SK-N-SH (cell line): ENCODE measurements around the gene ANKRD34A. TPM values are rescaled to one million over a fixed set of nuclear protein-coding genes. Genes with fewer than 3 reads are reported as not detected.

ENCODE experiments used
- CTCF ChIA-PET: fragments of 300-600, 350-600 bp; formaldehyde crosslinking; extraction: SDS; loops from one replicate; lab custom pipeline; 2021; lab: Yijun Ruan, JAX
- POLR2A ChIA-PET: fragments of 350-600 bp; sonication (Branson Sonifier 250); formaldehyde crosslinking; extraction: SDS; loops from one replicate; lab custom pipeline; 2020; ENCODE audit warnings: antibody characterized with exemption, inconsistent platforms; lab: Yijun Ruan, JAX
- DNase-seq: peaks from one replicate; pipeline ENCODE4 v3.0.0; 2012
- H2AFZ ChIP-seq: fragments of 200-600 bp; sonication (generic); 2 replicates; pipeline ENCODE4 v1.8.1; 2016; ENCODE audit warnings: antibody characterized with exemption, mild to moderate bottlenecking, low read depth
- H3F3A ChIP-seq: fragments of 200-600 bp; sonication (generic); replicated peaks from 2 replicates; pipeline ENCODE3; 2016; ENCODE audit warnings: antibody characterized with exemption, mild to moderate bottlenecking; ENCODE audit not compliant: insufficient read depth
- H3K27ac ChIP-seq, 2 experiments: fragments of 200-500 bp in 1 of 2; fragments of 200-600 bp in 1 of 2; sonication (Bioruptor generic) in 1 of 2; sonication (generic), shearing (Covaris generic) in 1 of 2; 2 replicates each; pipeline versions ENCODE4 v1.5.1 to v1.6.1; 2014 to 2016; ENCODE audit warnings: low read depth in 2 of 2, inconsistent platforms in 1 of 2, low read length in 1 of 2, mild to moderate bottlenecking in 1 of 2, mixed read lengths in 1 of 2
- H3K27me3 ChIP-seq: fragments of 200-600 bp; sonication (generic), shearing (Covaris generic); 2 replicates; pipeline ENCODE4 v1.6.1; 2016; ENCODE audit warnings: mixed run types; ENCODE audit not compliant: insufficient read depth
- H3K36me3 ChIP-seq, 2 experiments: fragments of 200-500 bp in 1 of 2; fragments of 200-600 bp in 1 of 2; sonication (Bioruptor generic) in 1 of 2; sonication (generic) in 1 of 2; replicated peaks in 1 of 2; 2 replicates each; pipeline versions ENCODE3 to v1.5.1; 2014 to 2016; ENCODE audit warnings: low read length in 1 of 2, mild to moderate bottlenecking in 1 of 2; ENCODE audit not compliant: insufficient read depth in 2 of 2, control insufficient read depth in 1 of 2
- H3K4me1 ChIP-seq, 2 experiments: fragments of 200-500 bp in 1 of 2; fragments of 200-600 bp in 1 of 2; sonication (Bioruptor generic) in 1 of 2; sonication (generic), shearing (Covaris generic) in 1 of 2; 2 replicates each; pipeline versions ENCODE4 v1.5.1 to v1.6.1; 2014 to 2016; ENCODE audit warnings: low read depth in 1 of 2, low read length in 1 of 2, mixed run types in 1 of 2; ENCODE audit not compliant: insufficient read depth in 2 of 2, control insufficient read depth in 1 of 2
- H3K4me2 ChIP-seq: fragments of 200-600 bp; sonication (generic), shearing (Covaris generic); 2 replicates; pipeline ENCODE4 v1.6.1; 2017; ENCODE audit warnings: mixed run types
- H3K4me3 ChIP-seq, 2 experiments: fragments of 200-500 bp in 1 of 2; fragments of 200-600 bp in 1 of 2; sonication (Bioruptor generic) in 1 of 2; sonication (generic), shearing (Covaris generic) in 1 of 2; 2 replicates each; pipeline versions ENCODE4 v1.5.1 to v1.8.1; 2014 to 2016; ENCODE audit warnings: low read depth in 2 of 2, inconsistent platforms in 1 of 2, low read length in 1 of 2, mild to moderate bottlenecking in 1 of 2, mixed read lengths in 1 of 2, moderate library complexity in 1 of 2
- H3K79me2 ChIP-seq: fragments of 200-600 bp; sonication (generic); 2 replicates; pipeline ENCODE4 v1.8.1; 2017; ENCODE audit warnings: mild to moderate bottlenecking; ENCODE audit not compliant: insufficient read depth
- H3K9ac ChIP-seq: fragments of 200-600 bp; sonication (generic); 2 replicates; pipeline ENCODE4 v1.6.1; 2017; ENCODE audit warnings: mixed run types
- H3K9me2 ChIP-seq: fragments of 200-600 bp; sonication (generic); 2 replicates; pipeline ENCODE4 v1.6.1; 2017; ENCODE audit warnings: mixed run types
- H3K9me3 ChIP-seq: fragments of 200-600 bp; sonication (generic); 2 replicates; pipeline ENCODE4 v1.6.1; 2017; ENCODE audit warnings: mixed run types, mild to moderate bottlenecking, moderate library complexity
- H4K20me1 ChIP-seq: fragments of 200-600 bp; sonication (generic); 2 replicates; pipeline ENCODE4 v1.6.1; 2017; ENCODE audit warnings: mild to moderate bottlenecking, mixed run types; ENCODE audit not compliant: insufficient read depth
- CHD2 ChIP-seq: fragments of 150-350 bp; IDR thresholded peaks from 2 replicates; pipeline ENCODE4 v1.6.1; 2018; ENCODE audit warnings: low read length; ENCODE audit not compliant: partially characterized antibody
- EZH2phosphoT487 ChIP-seq: fragments of 200-600 bp; sonication (generic); IDR thresholded peaks from 2 replicates; pipeline ENCODE4 v1.6.1; 2017; ENCODE audit warnings: low read depth, mixed run types, mild to moderate bottlenecking, antibody characterized with exemption, moderate library complexity, borderline replicate concordance
- FOSL2 ChIP-seq: IDR thresholded peaks from 2 replicates; pipeline ENCODE4 v1.4.0; 2012; ENCODE audit warnings: low read depth, mild to moderate bottlenecking, moderate library complexity, borderline replicate concordance
- FOXJ3 ChIP-seq: sonication (generic); formaldehyde crosslinking; IDR thresholded peaks from 2 replicates; pipeline ENCODE4 v1.5.1; 2020; ENCODE audit warnings: mild to moderate bottlenecking, missing genetic modification reagents
- FOXM1 ChIP-seq: IDR thresholded peaks from 2 replicates; pipeline ENCODE4 v1.4.0; 2012; ENCODE audit warnings: low read depth, mild to moderate bottlenecking
- JUND ChIP-seq: IDR thresholded peaks from 2 replicates; pipeline ENCODE4 v1.4.0; 2012
- NFIC ChIP-seq: IDR thresholded peaks from 2 replicates; pipeline ENCODE4 v1.4.0; 2012; ENCODE audit warnings: borderline replicate concordance
- RCOR1 ChIP-seq: fragments of 150-350 bp; IDR thresholded peaks from 2 replicates; pipeline ENCODE4 v1.6.1; 2017; ENCODE audit warnings: antibody characterized with exemption, low read length
- REST ChIP-seq: IDR thresholded peaks from 2 replicates; pipeline ENCODE4 v1.6.1; 2012; ENCODE audit warnings: mild to moderate bottlenecking, low read depth, low read length, moderate library complexity
- RFX5 ChIP-seq: IDR thresholded peaks from 2 replicates; pipeline ENCODE4 v1.6.1; 2012; ENCODE audit warnings: mild to moderate bottlenecking, improper control_type of control experiment, low read length
- RXRA ChIP-seq: IDR thresholded peaks from 2 replicates; pipeline ENCODE4 v1.4.0; 2012; ENCODE audit warnings: low read depth, mild to moderate bottlenecking, borderline replicate concordance
- SIN3A ChIP-seq: IDR thresholded peaks from 2 replicates; pipeline ENCODE4 v1.6.1; 2012; ENCODE audit warnings: low read depth, mild to moderate bottlenecking, low read length, moderate library complexity, borderline replicate concordance
- TCF12 ChIP-seq: IDR thresholded peaks from 2 replicates; pipeline ENCODE4 v1.4.0; 2012
- TEAD4 ChIP-seq: IDR thresholded peaks from 2 replicates; pipeline ENCODE4 v1.4.0; 2012; ENCODE audit warnings: mild to moderate bottlenecking, borderline replicate concordance; ENCODE audit not compliant: insufficient read depth
- YY1 ChIP-seq: IDR thresholded peaks from 2 replicates; pipeline ENCODE4 v1.4.0; 2012; ENCODE audit warnings: low read depth, mild to moderate bottlenecking
- WGBS: methylation state at CpG from one replicate; pipeline ENCODE4 v1.1.6; 2017; ENCODE audit warnings: low lambda C conversion rate; 5-methylcytosine and 5-hydroxymethylcytosine counted together
- polyA plus RNA-seq, 3 experiments: library from polyadenylated mRNA; depleted of rRNA; stranded (reverse); fragments of >200 nt; gene quantifications; 2 replicates each; pipeline ENCODE4 v1.2.3, GENCODE V29; 2012
- TF ChIP-seq, protein P1 (sequence below): IDR thresholded peaks from 2 replicates; pipeline ENCODE4 v1.4.0; 2012; ENCODE audit warnings: low read depth, borderline replicate concordance
- TF ChIP-seq, protein P2 (sequence below): fragments of 150-350 bp; IDR thresholded peaks from 2 replicates; pipeline ENCODE4 v1.6.1; 2016; ENCODE audit warnings: mild to moderate bottlenecking, low read depth, low read length

Gene ANKRD34A
- polyA plus RNA-seq, 1 of the 3 experiments (the other 2 are of a cell fraction), result 2.6 TPM

GRCh38 chr1:145977016-145977415 is 12.6 kb upstream of the ANKRD34A start:
- H3K4me2 ChIP-seq, result no peak overlapping the region
- peaks cover 0 to 5% of the 10 kb centered on the region in 2 experiments for H3K36me3 ChIP-seq
- no peak for DNase-seq
- 75% methylated on average over 5 of the region's 5 CpGs for WGBS
- H3K9me2 ChIP-seq, result no peaks in the 10 kb centered on the region
- no peak for TF ChIP-seq TEAD4
- TF ChIP-seq CHD2, result no peak
- no peak for TF ChIP-seq REST
- TF ChIP-seq, protein P1, sequence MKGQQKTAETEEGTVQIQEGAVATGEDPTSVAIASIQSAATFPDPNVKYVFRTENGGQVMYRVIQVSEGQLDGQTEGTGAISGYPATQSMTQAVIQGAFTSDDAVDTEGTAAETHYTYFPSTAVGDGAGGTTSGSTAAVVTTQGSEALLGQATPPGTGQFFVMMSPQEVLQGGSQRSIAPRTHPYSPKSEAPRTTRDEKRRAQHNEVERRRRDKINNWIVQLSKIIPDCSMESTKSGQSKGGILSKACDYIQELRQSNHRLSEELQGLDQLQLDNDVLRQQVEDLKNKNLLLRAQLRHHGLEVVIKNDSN, result no peak
- TF ChIP-seq FOXJ3, result no peak
- no peak for TF ChIP-seq FOSL2
- TF ChIP-seq RXRA, result no peak
- TF ChIP-seq YY1, result no peak
- TF ChIP-seq, protein P2, sequence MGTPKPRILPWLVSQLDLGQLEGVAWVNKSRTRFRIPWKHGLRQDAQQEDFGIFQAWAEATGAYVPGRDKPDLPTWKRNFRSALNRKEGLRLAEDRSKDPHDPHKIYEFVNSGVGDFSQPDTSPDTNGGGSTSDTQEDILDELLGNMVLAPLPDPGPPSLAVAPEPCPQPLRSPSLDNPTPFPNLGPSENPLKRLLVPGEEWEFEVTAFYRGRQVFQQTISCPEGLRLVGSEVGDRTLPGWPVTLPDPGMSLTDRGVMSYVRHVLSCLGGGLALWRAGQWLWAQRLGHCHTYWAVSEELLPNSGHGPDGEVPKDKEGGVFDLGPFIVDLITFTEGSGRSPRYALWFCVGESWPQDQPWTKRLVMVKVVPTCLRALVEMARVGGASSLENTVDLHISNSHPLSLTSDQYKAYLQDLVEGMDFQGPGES, result no peak
- TF ChIP-seq RCOR1, result no peak
- no peak for TF ChIP-seq SIN3A
- TF ChIP-seq RFX5, result no peak
- TF ChIP-seq TCF12, result no peak
- no peak for TF ChIP-seq FOXM1
- no peak for TF ChIP-seq JUND
- no peak for TF ChIP-seq EZH2phosphoT487
- TF ChIP-seq NFIC, result no peak
- H3K79me2 ChIP-seq, result no peaks in the 10 kb centered on the region
- H3K27me3 ChIP-seq, result no peaks in the 10 kb centered on the region
- ChIA-PET CTCF (interaction anchor here (1.0 to 8.2 kb wide), 32 partner anchors 9 to 150 kb away, joined by 3 to 187 read pairs (median 7); partner anchors contain the start of genes ANKRD34A, HJV, LIX1L and NUDT17), POLR2A (interaction anchor here (0.6 to 1.5 kb wide), 2 partner anchors 30 to 61 kb away, joined by 4 to 5 read pairs; no protein-coding TSS in a partner anchor)
- H3K9me3 ChIP-seq, result no peaks in the 10 kb centered on the region
- H4K20me1 ChIP-seq, result no peaks in the 10 kb centered on the region
- no peak overlapping the region; a peak in 1 of 4 replicates for H3K27ac ChIP-seq
- H2AFZ ChIP-seq, result no peak overlapping the region
- H3K4me3 ChIP-seq, result no peak overlapping the region
- H3K9ac ChIP-seq, result no peak overlapping the region
- H3F3A ChIP-seq, result peaks cover 23% of the 10 kb centered on the region
- H3K4me1 ChIP-seq, result peaks cover 27% of the 10 kb centered on the region in 2 experiments
